ENCODE measurements around the gene ZFP57. TPM values are rescaled to one million over a fixed set of nuclear protein-coding genes. Genes with fewer than 3 reads are reported as not detected.
A peak's percentile ranks its signal among the peaks of the same experiment; 100 is the strongest.

The ZFP57 gene
- total RNA-seq, 6 donors from 2014 or later = 0.30 to 2.1 TPM; not detected in 4

- Histone ChIP-seq H3K4me1 (no peaks in the 10 kb centered on the region), H3K9me3 (no peaks in the 10 kb centered on the region), H3K36me3 (no peaks in the 10 kb centered on the region), H3K4me3 (no peak overlapping the region), H3K27me3 (no peaks in the 10 kb centered on the region), H3K27ac (no peak overlapping the region)
- no peak for TF ChIP-seq POLR2AphosphoS5 (IDR thresholded peaks at IDR 0.05)
- no peak for TF ChIP-seq EP300 (IDR thresholded peaks at IDR 0.05)
- no peak for TF ChIP-seq POLR2A (IDR thresholded peaks at IDR 0.05)
- no peak for TF ChIP-seq CTCF (IDR thresholded peaks at IDR 0.05)
- 23 to 31% methylated on average over 3 of the region's 3 CpGs for WGBS, 2 donors
- ATAC-seq (ENCODE audit: low FRiP score in 2 of 2) = peak in 1 of 2 donors; percentile 57
- DNase-seq = no peak
Observed at GRCh38 chr6:29641430-29642148, 39.4 kb downstream of the ZFP57 start.

DNA sequence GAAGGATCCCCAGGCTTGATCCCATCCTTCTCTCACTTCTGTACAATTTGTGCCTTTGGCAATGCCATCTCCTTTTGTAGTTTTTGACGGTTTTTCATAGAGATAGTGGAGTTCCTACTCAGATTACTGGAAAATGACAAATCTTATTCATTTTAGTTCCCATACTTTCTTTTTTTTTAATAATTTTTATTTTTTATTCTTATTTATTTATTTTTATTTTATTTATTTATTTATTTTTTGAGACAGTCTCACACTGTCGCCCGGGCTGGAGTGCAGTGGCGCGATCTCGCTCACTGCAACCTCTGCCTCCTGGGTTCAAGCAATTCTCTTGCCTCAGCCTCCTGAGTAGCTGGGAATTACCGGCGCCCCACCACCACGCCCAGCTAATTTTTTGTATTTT, 43.7 kb downstream of the ZFP57 start:
- WGBS, 2 donors = 84 to 91% methylated on average over 9 of the region's 9 CpGs
- Histone ChIP-seq H3K4me1 (peaks cover 0 to 9% (median 8%) of the 10 kb centered on the region in 4 donors), H3K27ac (no peak overlapping the region), H3K9me3 (no peaks in the 10 kb centered on the region), H3K36me3 (no peaks in the 10 kb centered on the region), H3K4me3 (no peak overlapping the region), H3K27me3 (no peaks in the 10 kb centered on the region)
- no peak for TF ChIP-seq POLR2AphosphoS5 (IDR thresholded peaks at IDR 0.05)
- TF ChIP-seq POLR2A (IDR thresholded peaks at IDR 0.05) = no peak
- no peak for TF ChIP-seq EP300 (IDR thresholded peaks at IDR 0.05)
- TF ChIP-seq CTCF (IDR thresholded peaks at IDR 0.05) = no peak
- ATAC-seq (ENCODE audit: low FRiP score in 2 of 2) (no peak), DNase-seq (no peak)

DNA sequence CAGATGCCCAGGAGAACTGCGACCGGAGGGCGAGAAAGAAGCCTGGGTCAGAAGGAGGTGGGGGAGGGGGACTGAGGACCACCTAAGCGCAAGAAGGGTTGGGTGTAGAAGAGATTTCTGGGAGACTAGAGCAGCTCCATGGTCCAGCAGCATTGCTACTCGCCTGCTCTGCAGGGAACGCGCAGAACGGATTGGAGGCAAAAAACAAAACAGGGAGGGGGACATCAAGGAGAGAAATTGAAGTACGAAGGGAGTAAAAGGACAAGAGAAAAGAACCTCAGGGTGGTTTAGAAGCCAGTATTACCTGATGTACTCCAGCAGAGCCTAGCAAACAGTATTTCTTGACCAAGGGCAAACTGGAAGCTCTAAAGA, 47.4 kb downstream of the ZFP57 start:
- H3K36me3 ChIP-seq = no peaks in the 10 kb centered on the region
- peaks cover 18 to 32% (median 23%) of the 10 kb centered on the region in 4 donors for H3K4me1 ChIP-seq
- 8 to 10% methylated on average over 9 of the region's 9 CpGs for WGBS, 2 donors
- peak in 1 of 2 donors; percentile 1 for ATAC-seq (ENCODE audit: low FRiP score in 2 of 2)
- H3K27ac ChIP-seq = peak overlapping the region in 3 of 4 donors; percentile 77 to 83 (median 80)
- no peak for TF ChIP-seq POLR2AphosphoS5 (IDR thresholded peaks at IDR 0.05)
- no peak for TF ChIP-seq POLR2A (IDR thresholded peaks at IDR 0.05)
- TF ChIP-seq CTCF (IDR thresholded peaks at IDR 0.05) = no peak
- TF ChIP-seq EP300 (IDR thresholded peaks at IDR 0.05) = no peak
- no peaks in the 10 kb centered on the region for H3K9me3 ChIP-seq
- no peaks in the 10 kb centered on the region for H3K27me3 ChIP-seq
- DNase-seq = no peak
- H3K4me3 ChIP-seq = peak overlapping the region; percentile 44 to 98 (median 82)

DNA sequence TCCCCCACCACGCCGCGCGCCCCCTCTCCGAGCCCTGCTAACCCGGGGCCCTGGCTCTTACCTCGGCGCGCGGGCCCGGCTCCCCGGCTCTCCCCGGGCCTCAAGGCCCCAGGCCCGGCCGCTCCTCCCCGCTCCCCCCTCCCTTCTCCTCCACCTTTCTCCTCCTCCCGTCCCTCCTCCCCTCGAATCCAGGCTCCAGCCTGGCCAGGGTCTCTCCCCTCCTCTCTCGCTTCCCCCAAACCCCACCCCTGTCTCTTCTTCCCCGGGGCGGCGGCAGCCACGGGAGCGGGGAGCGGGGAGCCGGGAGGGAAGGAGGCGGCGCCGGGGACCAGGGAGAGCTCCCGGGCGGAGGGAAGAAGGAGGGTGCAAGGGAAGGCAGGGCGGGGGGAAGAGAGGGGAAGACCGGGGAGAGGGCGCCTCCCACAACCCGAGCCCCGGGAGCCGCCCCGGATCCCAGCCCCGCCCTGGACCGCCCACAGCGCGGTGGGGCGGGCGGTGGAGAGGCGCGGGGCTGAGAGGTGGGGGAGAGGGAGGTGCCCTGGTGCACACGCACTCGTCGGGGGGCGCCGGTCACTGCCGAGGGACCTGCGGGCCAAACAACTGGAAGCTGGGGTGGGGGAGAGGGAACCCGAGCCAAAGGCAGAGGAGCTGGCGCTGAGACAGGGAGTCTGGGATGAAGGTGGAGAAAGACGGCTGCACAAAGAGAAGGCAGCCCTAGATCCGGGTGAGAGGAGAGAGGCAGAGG, 48.0 kb downstream of the ZFP57 start, which contains the start of gene GABBR1:
Gene GABBR1 (minus strand): TSS at position 395 of the 745 bp plus-strand sequence. CDS start 798 bp downstream, outside the sequence.
- peak; percentile 91 to 94 for DNase-seq
- peak; percentile 53 to 65 for TF ChIP-seq POLR2AphosphoS5 (IDR thresholded peaks at IDR 0.05)
- peak in 1 of 4 donors; percentile 59 for TF ChIP-seq POLR2A (IDR thresholded peaks at IDR 0.05)
- TF ChIP-seq EP300 (IDR thresholded peaks at IDR 0.05) = no peak
- no peak for TF ChIP-seq CTCF (IDR thresholded peaks at IDR 0.05)
- H3K36me3 ChIP-seq = no peaks in the 10 kb centered on the region
- H3K4me1 ChIP-seq = peaks cover 20 to 37% (median 28%) of the 10 kb centered on the region in 4 donors
- 0 to 1% methylated on average over 15 to 26 of the region's 57 CpGs for WGBS, 2 donors
- H3K27me3 ChIP-seq = no peaks in the 10 kb centered on the region
- H3K4me3 ChIP-seq = peak within 1 kb of the TSS; percentile 44 to 98 (median 82)
- peak; percentile 96 to 97 for ATAC-seq (ENCODE audit: low FRiP score in 2 of 2)
- no peaks in the 10 kb centered on the region for H3K9me3 ChIP-seq
- H3K27ac ChIP-seq = peak within 1 kb of the TSS; percentile 35 to 83 (median 78)
